GM21723 (cell line): ENCODE data around the gene GSPT1.
"Not testable (repeated sequence)": the region's sequence is repeated elsewhere in the genome, so short reads cannot be mapped to it uniquely, and the experiment has no call there.

Experiments
- ATAC-seq: cut with Tn5 transposase; IDR thresholded peaks from one replicate; pipeline ENCODE4 v1.9.1; 2021; ENCODE audit warnings: mild to moderate bottlenecking, moderate library complexity; ENCODE audit not compliant: unreplicated experiment

The GSPT1 gene

GRCh38 chr16:11915644-11916523 lies at the start of gene GSPT1:
TSS of gene GSPT1 (minus strand) at chr16:11915956. CDS start at chr16:11915720, 236 bp downstream.
- peak; percentile 82 for ATAC-seq

DNA sequence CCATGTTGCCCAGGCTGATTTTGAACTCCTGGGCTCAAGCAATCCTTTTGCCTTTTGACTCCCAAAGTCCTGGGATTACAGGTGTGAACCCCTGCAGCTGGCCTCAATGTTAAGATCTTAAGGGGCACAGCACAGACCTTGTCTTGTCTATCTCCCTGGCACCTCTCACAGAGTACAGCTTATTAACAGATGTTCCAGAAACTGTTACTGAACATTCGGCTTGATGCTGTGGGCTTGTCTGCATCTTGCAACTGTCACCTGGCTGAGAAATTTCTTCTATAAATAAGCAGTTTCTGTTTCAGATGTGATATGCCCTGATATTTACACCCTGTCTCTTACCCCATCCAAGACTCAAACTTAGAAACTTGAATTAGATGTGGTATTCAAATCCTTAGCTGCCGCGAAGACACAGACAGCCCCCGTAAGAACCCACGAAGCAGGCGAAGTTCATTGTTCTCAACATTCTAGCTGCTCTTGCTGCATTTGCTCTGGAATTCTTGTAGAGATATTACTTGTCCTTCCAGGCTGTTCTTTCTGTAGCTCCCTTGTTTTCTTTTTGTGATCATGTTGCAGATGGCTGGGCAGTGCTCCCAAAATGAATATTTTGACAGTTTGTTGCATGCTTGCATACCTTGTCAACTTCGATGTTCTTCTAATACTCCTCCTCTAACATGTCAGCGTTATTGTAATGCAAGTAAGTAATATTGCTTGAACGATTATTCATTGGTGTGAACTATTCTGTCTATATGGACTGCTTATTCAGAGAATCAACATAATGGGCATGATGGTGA lies 49.2 kb upstream of the GSPT1 start, which contains the start of gene TNFRSF17:
Gene TNFRSF17 (plus strand): TSS at position 450 of the 791 bp plus-strand sequence. CDS start 115 bp downstream, at position 565.
- peak; percentile 68 for ATAC-seq

GRCh38 chr16:11963706-11964105 lies 48.0 kb upstream of the GSPT1 start:
- no peak for ATAC-seq

DNA sequence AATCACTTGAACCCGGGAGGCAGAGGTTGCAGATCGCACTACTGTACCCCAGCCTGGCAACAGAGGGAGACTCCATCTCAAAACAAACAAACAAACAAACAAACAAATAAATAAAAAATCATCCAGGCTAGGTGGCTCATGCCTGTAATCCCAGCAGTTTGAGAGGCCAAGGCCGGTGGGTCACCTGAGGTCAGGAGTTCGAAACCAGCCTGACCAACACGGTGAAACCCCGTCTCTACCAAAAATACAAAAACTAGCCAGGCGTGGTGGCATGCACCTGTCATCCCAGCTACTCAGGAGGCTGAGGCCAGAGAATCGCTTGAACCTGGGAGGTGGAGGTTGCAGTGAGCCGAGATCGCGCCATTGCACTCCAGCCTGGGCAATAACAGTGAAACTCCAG lies 47.2 kb upstream of the GSPT1 start:
- not testable (repeated sequence) for ATAC-seq

- not testable (repeated sequence) for ATAC-seq
These were observed 46.7 kb upstream of the GSPT1 start for GRCh38 chr16:11962457-11962856.

- no peak for ATAC-seq
These were observed 42.0 kb upstream of the GSPT1 start for GRCh38 chr16:11957591-11958395.

DNA sequence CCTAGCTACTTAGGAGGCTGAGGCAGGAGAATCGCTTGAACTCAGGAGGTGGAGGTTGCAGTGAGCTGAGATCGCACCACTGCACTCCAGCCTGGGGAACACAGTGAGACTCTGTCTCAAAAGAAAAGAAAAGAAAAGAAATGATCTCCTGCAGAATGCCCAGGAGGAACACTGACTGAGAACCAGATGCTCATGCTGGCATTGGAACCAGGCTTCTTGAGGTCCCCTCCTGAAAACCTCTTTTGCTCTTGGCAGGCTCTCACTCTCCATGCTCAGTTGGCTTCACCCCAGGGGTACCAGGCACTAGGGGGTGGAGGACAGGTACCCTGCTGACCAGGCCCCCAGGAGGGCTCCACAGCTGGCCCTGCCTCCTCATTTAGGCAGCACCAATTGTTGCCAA lies 40.8 kb upstream of the GSPT1 start:
- no peak for ATAC-seq

DNA sequence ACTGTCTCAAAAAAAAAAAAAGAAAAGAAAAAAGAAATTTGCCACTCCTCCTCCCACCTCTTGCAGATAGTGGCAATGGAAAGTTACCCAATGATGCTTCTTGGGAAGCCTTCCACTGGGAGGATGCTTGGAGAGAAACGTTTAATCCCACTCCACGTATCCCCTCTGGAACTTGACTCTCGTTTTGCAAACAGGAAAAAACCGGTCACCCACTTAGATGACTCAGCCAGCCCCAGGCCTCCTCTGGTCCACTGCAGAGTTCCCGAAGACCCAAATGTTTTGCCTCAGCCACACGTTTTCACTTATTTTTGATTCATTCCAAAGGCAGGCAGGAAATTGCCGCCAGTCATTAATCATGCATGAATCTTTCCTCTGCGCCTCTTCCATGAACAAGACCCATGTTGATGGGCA lies 40.0 kb upstream of the GSPT1 start:
- ATAC-seq, result no peak

DNA sequence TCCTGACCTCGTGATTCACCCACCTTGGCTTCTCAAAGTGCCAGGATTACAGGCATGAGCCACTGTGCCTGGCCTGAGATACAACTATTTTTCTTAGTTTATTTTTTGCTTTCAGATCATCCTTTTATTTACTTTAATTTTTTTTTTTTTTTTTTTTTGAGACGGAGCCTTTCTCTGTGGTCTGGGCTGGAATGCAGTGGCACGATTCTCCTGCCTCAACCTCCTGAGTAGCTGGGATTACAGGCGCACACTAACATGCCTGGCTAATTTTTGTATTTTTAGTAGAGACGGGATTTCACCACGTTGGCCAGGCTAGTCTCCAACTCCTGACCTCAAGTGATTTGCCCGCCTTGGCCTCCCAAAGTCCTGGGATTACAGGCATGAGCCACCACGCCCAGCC lies 37.8 kb upstream of the GSPT1 start:
- ATAC-seq, result not testable (repeated sequence)

DNA sequence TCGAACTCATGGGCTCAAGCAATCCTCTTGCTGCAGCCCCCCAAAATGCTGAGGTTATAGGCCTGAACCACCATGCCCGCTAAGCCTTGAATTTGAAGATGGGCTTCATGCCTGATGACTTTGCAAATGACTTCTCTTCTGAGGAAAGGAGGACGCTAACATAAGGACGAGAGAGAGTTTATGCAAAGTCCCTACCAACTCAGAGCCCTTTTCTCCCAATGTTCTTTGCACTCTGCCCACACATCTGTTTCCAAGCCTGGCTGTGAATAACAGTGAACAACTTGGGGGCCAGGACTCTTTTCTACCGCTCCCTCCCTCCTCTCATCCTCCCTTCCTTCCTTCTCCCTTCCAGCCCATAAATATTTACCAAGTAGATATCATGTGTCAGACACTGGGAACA lies 34.6 kb upstream of the GSPT1 start:
- ATAC-seq, result no peak

- peak; percentile 78 for ATAC-seq
These were observed 33.8 kb upstream of the GSPT1 start for GRCh38 chr16:11949527-11949926.

DNA sequence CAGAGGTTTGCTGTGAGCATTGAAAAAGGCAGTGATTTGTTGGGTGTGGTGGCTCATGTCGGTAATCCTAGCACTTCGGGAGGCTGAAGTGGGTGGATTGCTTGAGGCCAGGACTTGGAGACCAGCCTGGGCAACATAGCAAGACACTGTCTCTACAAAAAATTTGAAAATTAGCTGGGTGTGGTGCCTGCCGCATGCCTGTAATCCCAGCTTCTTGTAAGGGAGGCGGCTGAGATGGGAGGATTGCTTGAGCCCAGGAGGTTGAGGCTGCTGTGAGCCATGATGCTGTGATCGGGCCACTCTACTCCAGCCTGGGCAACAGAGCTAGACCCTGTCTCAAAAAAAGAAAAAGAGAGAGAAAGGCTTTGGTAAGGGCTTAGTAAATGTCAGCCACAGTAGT lies 33.1 kb upstream of the GSPT1 start:
- ATAC-seq, result no peak

GRCh38 chr16:11946433-11946832 lies 30.7 kb upstream of the GSPT1 start:
- ATAC-seq, result no peak

DNA sequence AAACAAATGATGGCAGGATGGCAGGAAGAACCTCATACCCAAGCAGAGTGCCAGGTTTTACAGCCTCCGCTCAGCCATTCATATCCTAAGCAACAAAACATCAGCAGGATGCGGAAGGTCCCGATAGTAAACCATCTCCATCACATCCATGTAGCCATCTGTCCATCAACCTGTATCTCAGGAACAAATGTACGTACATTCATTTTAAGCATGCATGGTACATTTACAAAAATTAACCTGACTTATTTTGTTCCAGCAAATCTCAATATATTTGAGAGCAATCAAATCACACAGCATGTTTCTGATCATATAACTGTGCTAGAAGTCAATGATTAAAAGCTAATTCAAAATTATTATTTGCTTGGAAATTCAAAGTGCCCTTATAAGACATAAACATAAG lies 26.2 kb upstream of the GSPT1 start, which contains the start of gene NPIPB2:
Gene NPIPB2 (minus strand): TSS at position 101 of the 400 bp plus-strand sequence. CDS start 0 bp downstream, at position 101.
- ATAC-seq, result not testable (repeated sequence)

GRCh38 chr16:11927350-11927749 lies 11.6 kb upstream of the GSPT1 start:
- not testable (repeated sequence) for ATAC-seq

- not testable (repeated sequence) for ATAC-seq
These were observed 8.3 kb upstream of the GSPT1 start for GRCh38 chr16:11924046-11924445.

DNA sequence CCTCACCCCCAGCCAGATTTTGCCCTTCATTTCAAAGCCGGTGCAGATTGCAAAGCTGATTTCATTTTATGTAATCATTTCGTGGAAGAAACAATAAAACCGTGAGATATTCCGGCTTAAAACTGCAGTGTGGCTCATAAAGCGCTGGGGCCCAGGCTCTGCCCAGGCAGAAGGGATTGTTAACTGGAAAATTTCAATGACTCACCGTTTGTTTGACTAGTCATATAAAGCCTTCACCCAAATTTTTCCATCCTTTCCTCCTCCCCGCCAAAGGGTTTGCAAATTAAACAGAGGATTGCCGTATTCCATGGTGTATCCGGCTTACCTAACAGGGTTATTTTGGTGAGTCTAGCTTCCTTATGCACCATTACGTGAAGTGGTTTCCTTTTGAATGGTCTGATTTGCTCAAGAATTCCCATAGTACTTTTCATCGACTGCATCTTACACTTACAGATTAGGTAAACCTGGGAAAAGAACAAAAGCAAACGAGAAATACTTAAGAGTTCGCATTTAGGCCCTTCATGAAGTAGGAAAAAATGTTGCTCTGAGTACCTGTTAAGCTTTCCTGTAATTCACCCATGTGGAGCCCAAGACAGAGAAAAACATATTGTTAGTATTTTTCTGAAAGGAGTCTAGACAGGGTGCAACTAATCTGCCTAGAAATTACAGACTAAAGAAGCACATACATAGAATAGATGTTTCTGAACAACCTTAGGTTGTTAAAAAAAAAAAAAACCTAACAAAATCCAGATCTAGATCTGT lies 949 bp upstream of the GSPT1 start:
- no peak for ATAC-seq

- peak; percentile 36 for ATAC-seq
These were observed 577 bp downstream of the GSPT1 start for GRCh38 chr16:11915114-11915643.

DNA sequence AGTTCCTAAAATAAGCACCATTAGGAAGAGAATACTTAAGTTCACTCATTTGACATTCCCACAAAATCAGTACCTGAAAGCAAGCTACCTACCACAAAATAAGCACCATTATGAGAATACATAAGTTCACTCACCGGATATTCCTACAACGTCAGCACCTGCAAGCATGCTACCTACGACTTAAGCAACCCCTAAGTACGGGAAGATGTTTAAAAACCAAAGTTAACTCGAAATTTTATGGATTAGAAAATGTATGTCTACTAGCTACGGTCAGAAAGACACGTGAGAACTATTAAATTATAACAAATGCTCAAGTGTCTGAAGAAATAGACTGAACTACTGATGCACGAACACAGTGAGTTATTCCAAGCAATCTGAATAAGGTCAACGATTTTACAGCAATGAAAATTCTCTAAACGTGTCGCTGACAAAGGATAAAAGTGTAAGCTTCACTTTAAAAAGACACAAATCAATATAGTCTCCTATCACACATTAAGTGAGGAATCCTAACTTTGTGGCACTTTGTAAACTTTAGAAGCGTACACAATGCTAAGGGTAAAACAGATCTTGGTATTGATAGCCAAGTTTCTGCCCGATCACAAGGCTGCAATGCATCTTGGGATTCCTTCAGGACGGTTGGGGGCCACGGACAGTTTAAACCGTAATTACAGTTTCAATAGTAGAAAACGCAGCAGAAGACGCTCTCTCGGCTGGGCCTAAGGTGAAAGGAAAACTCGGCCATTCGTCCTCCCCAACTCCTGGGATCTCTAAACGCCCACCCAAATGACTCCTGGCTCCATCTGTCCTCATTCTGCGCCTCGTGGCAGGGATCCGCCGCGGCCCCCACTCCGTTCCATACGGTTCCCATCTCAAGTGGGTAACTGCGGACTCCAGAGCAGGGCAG lies 1.3 kb downstream of the GSPT1 start:
- ATAC-seq, result peak; percentile 12
